Activated gamma-delta T cell (primary cell): ENCODE data around the gene ANKRD23.
A peak's percentile ranks its signal among the peaks of the same experiment; 100 is the strongest.
"Not testable (repeated sequence)": the region's sequence is repeated elsewhere in the genome, so short reads cannot be mapped to it uniquely, and the experiment has no call there.

Source experiments
- DNase-seq: peaks from one replicate; lab custom pipeline; 2025; lab: John Stamatoyannopoulos, UW

The ANKRD23 gene

DNA sequence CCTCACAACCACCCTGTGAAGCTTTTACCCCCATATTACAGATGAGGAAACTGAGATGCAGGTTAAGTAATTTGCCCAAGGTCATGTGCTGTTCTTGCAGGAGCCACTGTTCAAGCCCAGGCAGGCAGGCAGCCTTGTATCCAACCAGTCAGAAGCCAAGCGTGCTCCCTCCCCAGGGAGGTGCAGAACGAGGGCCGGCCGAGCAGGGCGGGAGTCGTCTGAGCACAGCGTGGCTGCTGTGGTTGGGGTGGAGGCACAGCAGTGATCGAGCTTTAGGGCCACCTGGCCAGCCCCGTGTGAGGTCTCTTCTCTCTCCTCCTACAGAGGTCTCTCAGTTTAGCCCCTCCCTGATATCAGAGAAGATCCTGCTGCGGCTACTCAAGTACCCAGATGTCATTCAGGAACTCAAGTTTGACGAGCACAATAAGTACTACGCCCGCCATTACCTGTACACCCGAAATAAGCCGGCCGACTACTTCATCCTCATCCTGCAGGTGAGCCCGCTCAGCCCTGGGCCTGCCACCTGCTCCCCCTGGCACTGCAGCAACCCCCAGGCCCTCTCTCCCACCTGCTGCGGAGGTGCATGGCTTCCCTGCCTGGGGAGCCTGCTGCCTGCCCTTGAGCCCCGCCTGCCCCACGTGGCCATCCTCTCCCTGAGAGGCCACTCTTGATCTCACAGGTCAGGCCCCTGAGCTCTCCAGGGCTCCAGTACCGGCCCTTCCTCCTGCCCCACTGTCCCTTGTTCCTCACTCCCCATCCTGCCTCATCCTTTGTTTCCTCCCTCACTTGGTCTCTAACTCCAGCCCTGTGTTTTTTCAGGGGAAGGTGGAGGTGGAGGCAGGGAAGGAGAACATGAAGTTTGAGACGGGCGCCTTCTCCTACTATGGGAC, 44.8 kb downstream of the ANKRD23 start:
- peak; percentile 10 for DNase-seq

GRCh38 chr2:96797066-96797625, 46.7 kb downstream of the ANKRD23 start:
- no peak for DNase-seq

DNA sequence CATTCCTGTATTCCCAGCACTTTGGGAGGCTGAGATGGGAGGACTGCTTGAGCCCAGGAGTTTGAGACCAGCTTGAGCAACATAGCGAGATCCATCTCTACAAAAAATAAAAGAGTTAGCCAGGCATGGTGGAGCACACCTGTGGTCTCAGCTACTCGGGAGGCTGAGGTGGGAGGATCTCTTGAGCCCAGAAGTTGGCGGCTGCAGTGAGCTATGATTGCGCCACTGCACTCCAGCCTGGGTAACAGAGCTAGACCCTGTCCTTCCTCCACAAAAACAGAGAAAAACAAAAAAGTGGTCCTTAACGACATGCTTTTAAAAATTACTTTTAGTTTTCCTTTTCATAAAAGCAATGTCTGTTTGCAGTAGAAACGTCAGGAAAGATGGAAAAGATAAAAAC, 47.3 kb downstream of the ANKRD23 start:
- not testable (repeated sequence) for DNase-seq

GRCh38 chr2:96795076-96795475, 48.7 kb downstream of the ANKRD23 start:
- DNase-seq, result no peak

DNA sequence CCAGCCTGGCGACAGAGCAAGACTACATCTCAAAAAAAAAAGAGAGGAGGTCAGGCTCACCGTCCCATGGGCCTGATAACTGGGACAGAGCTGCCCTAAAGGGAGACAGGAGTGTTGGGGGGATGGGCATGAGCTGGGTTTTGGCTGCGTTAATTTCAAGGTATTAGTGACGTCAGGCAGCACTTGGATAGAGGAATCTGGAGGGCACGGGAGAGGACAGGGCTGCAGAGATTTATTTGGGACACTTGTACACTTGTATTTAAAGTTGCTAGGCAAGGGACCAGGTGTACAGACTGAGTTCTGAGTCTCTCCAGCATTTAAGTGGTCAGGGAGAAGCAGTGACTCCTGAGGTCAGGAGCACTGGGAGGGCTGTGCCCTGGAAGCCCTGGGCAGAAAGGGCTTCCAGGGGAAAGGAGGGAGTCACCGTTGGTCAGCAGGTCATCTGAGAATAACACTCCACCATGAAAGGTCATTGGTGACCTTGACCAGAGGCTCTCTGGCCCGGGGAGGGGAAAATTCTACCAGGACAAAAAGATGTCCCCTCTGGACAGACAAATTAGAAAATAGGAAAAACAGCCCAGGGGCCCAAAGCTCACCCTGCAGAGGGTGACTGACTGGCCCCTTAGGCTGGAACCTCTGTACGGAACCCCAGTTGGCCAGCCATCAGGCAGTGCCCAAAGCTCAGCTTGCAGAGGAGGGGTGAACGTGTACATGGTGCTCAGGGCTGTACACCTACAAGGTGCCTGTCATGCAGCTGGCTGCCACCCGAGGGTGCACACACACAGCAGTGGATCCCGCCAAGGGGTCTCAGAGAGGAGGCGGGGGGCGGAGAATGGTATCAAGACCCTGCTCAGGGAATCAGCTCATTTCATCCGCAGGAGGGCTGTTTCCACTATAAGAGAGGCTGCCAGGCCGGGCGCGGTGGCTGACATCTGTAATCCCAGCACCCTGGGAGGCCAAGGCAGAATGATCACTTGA, 50.8 kb downstream of the ANKRD23 start:
- DNase-seq, result no peak

GRCh38 chr2:96789245-96789617, 54.6 kb downstream of the ANKRD23 start:
- no peak for DNase-seq

DNA sequence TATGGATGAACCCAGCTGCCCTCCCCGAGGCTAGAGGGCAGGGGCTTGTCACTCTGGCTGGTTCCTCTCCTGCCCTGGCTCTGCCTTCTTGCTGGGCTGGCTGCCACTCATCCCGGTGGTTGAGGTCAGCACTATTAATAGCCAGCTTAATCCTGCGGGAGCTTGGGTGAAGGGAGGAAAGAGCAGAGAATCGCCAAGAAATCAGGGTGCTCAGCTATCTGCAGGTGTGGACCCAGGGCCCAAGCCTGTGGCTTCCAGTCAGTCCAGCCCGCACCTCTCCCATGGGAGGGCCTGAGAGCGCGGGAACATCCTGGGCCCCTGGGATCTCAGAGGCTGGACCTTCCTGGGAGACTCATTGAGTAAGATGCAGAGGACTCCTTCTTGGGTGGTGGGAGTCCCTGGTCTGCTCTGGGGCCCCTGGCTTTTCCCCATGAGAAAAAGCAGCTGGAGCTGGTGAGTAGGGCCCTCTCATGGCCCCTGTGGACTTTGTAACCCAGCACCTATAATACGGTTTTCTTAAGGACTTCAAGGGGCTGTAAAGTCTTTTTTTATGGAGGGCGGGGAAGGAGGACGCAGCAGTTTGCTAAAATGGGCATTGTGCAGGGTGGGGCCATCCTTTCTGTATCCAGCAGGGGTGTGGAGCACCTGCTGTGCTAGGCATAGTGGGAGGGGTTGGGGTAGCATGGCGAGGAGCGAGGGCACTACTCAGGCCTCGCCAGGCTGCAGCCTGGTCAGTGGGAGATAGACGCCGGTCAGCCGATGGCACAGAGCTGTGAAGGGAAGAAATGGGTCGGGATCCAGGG, 55.2 kb downstream of the ANKRD23 start:
- DNase-seq, result no peak
